Body of pancreas (tissue), 4 donors: ENCODE measurements around the gene SNAPC2. TPM values are rescaled to one million over a fixed set of nuclear protein-coding genes. Genes with fewer than 3 reads are reported as not detected.
A peak's percentile ranks its signal among the peaks of the same experiment; 100 is the strongest.

ENCODE experiments used
- ATAC-seq: fragments of 150-250 bp; one replicate; pipeline ENCODE4 v1.9.1; 2016
- DNase-seq, 4 donors: peaks; one replicate each; pipeline ENCODE4 v3.0.0-alpha.2; 2019
- H3K27ac ChIP-seq, 4 donors: fragments of 200-600 bp; sonication (generic); 1 replicate in 3 of 4; 2 replicates in 1 of 4; pipeline versions ENCODE4 v1.5.1 to v1.6.1; 2016 to 2019; ENCODE audit warnings: mild to moderate bottlenecking in 1 of 4, mixed read lengths in 1 of 4, moderate library complexity in 1 of 4
- H3K27me3 ChIP-seq, 2 donors: fragments of 200-600 bp; sonication (generic); one replicate each; pipeline ENCODE4 v1.6.0; 2016; ENCODE audit warnings: mild to moderate bottlenecking in 1 of 2
- H3K36me3 ChIP-seq, 2 donors: fragments of 200-600 bp; sonication (generic); replicated peaks in 1 of 2; 2 replicates each; pipeline ENCODE4 v1.5.1; 2016; ENCODE audit warnings: low read depth in 2 of 2; ENCODE audit not compliant: insufficient read depth in 1 of 2
- H3K4me1 ChIP-seq: fragments of 200-600 bp; sonication (generic); one replicate; pipeline ENCODE4 v1.6.0; 2016
- H3K4me3 ChIP-seq, 2 donors: fragments of 200-600 bp; sonication (generic); 1 replicate in 1 of 2; 2 replicates in 1 of 2; pipeline ENCODE4 v1.5.1; 2016 to 2019
- H3K9me3 ChIP-seq, 3 donors: fragments of 200-600 bp; sonication (generic); 1 replicate in 2 of 3; 2 replicates in 1 of 3; pipeline ENCODE4 v1.5.1; 2016
- CTCF ChIP-seq, 7 experiments: fragments of 450-650 bp in 4 of 7; fragments of 200-600 bp in 3 of 7; sonication (generic) in 3 of 7; IDR thresholded peaks; one replicate each; pipeline ENCODE4 v1.5.1; 2016 to 2019; ENCODE audit warnings: antibody characterized with exemption in 7 of 7
- POLR2A ChIP-seq, 3 donors: fragments of 450-650 bp; IDR thresholded peaks; one replicate each; pipeline ENCODE4 v1.6.1; 2016; ENCODE audit warnings: antibody characterized with exemption in 3 of 3, mild to moderate bottlenecking in 2 of 3
- whole genome bisulfite sequencing, 2 donors: methylation state at CpG; one replicate each; pipeline ENCODE4 v1.1.5; 2017; 5-methylcytosine and 5-hydroxymethylcytosine counted together
- intact Hi-C: fragments of 100-400 bp; cut with DNase I; formaldehyde crosslinking; loops from one replicate; pipeline ENCODE4 v1.15.1; 2023
- total RNA-seq, 2 donors: library from RNA; depleted of rRNA; stranded (reverse); fragments of >200 nt; gene quantifications; one replicate each; pipeline ENCODE4 v1.1.0, GENCODE V29; 2016

SNAPC2 gene
- total RNA-seq, 2 donors from 2014 or later = 6.3 to 9.1 TPM

GRCh38 chr19:7908742-7909461 is 11.2 kb upstream of the SNAPC2 start:
- Histone ChIP-seq H3K36me3 (peaks cover 25 to 27% of the 10 kb centered on the region in 2 donors), H3K4me3 (no peak overlapping the region), H3K27ac (no peak overlapping the region), H3K27me3 (no peaks in the 10 kb centered on the region), H3K4me1 (peaks cover 36% of the 10 kb centered on the region), H3K9me3 (no peaks in the 10 kb centered on the region)
- intact Hi-C loops = loop anchor here (10.0 kb wide), 1 partner anchor 54 kb away; no protein-coding TSS in a partner anchor
- no peak for DNase-seq
- WGBS, 2 donors = 91 to 96% methylated on average over 6 to 10 of the region's 19 CpGs
- no peak for TF ChIP-seq CTCF (IDR thresholded peaks at IDR 0.05)
- no peak for TF ChIP-seq POLR2A (IDR thresholded peaks at IDR 0.05)
- no peak for ATAC-seq

- peaks cover 25 to 27% of the 10 kb centered on the region in 2 donors for H3K36me3 ChIP-seq
- intact Hi-C loops = loop anchor here (10.0 kb wide), 1 partner anchor 55 kb away; no protein-coding TSS in a partner anchor
- no peak for DNase-seq
Measured at GRCh38 chr19:7909471-7910067, 10.6 kb upstream of the SNAPC2 start.

GRCh38 chr19:7910321-7911161 is 9.6 kb upstream of the SNAPC2 start:
- peaks cover 30% of the 10 kb centered on the region for H3K4me1 ChIP-seq
- H3K9me3 ChIP-seq = no peaks in the 10 kb centered on the region
- H3K27ac ChIP-seq = no peak overlapping the region
- ATAC-seq = no peak
- no peak for TF ChIP-seq POLR2A (IDR thresholded peaks at IDR 0.05)
- peaks cover 25 to 27% of the 10 kb centered on the region in 2 donors for H3K36me3 ChIP-seq
- H3K27me3 ChIP-seq = peaks cover 0 to 3% of the 10 kb centered on the region in 2 donors
- H3K4me3 ChIP-seq = no peak overlapping the region
- 92 to 93% methylated on average over 21 to 54 of the region's 54 CpGs for WGBS, 2 donors
- DNase-seq = peak in 1 of 4 donors; percentile 13
- intact Hi-C loops = no loop called here

More at GRCh38 chr19:7909471-7910067, 10.6 kb upstream of the SNAPC2 start:
- H3K27me3 ChIP-seq = peaks cover 0 to under 1% of the 10 kb centered on the region in 2 donors
- H3K4me3 ChIP-seq = no peak overlapping the region
- 83 to 93% methylated on average over 6 to 17 of the region's 21 CpGs for WGBS, 2 donors
- H3K27ac ChIP-seq = no peak overlapping the region
- TF ChIP-seq CTCF (IDR thresholded peaks at IDR 0.05) = no peak
- TF ChIP-seq POLR2A (IDR thresholded peaks at IDR 0.05) = no peak
- peaks cover 37% of the 10 kb centered on the region for H3K4me1 ChIP-seq
- ATAC-seq = no peak
- H3K9me3 ChIP-seq = no peaks in the 10 kb centered on the region

GRCh38 chr19:7911508-7912143 is 8.5 kb upstream of the SNAPC2 start:
- ATAC-seq = no peak
- intact Hi-C loops = no loop called here
- DNase-seq = no peak
- peaks cover 30% of the 10 kb centered on the region for H3K4me1 ChIP-seq
- no peak overlapping the region for H3K4me3 ChIP-seq
- no peak for TF ChIP-seq POLR2A (IDR thresholded peaks at IDR 0.05)
- no peak for TF ChIP-seq CTCF (IDR thresholded peaks at IDR 0.05)
- no peaks in the 10 kb centered on the region for H3K9me3 ChIP-seq
- WGBS, 2 donors = 91 to 99% methylated on average over 8 to 18 of the region's 18 CpGs
- H3K36me3 ChIP-seq = peaks cover 25 to 27% of the 10 kb centered on the region in 2 donors
- no peak overlapping the region for H3K27ac ChIP-seq
- H3K27me3 ChIP-seq = peaks cover 0 to 13% of the 10 kb centered on the region in 2 donors
